ENCODE measurements around the gene B4GALT1.

DNA sequence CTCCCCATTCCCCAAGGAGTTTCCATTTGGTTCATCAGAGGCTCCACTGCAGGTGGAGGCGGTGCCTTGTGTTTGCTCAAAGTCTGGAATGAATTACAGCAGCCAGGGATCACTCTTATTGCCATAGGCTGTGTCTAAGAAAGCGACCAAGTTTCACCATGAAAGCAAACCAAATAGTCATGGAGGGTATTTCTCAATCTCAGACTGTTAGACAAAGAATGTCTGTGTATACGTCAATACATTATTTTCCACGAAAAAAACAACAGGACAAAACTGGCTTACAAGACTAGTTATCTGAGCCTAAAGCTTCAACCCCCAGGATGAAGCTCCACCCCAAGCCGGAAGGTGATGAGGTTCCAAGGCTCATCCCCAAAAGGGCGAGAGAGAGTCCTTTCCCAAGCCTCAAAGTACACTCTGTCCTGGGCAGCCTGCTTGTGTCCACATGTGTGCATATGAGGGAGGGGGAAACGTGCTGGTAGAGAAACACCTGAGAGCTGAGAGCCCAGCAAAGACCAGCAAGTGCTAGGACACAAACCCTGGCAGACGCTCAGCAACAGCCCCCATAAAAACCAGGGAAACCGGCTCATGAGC is 4.3 kb downstream of the B4GALT1 start:
- TF ChIP-seq CREB1 (CRISPR knock-in tag; IDR thresholded peaks at IDR 0.05), result no peak
- no peak for TF ChIP-seq HMGA2 (CRISPR knock-in tag; IDR thresholded peaks at IDR 0.05)
- no peak for TF ChIP-seq TP53 (CRISPR knock-in tag; IDR thresholded peaks at IDR 0.05)
- TF ChIP-seq, protein P1, sequence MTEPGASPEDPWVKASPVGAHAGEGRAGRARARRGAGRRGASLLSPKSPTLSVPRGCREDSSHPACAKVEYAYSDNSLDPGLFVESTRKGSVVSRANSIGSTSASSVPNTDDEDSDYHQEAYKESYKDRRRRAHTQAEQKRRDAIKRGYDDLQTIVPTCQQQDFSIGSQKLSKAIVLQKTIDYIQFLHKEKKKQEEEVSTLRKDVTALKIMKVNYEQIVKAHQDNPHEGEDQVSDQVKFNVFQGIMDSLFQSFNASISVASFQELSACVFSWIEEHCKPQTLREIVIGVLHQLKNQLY (CRISPR knock-in tag; IDR thresholded peaks at IDR 0.05), result no peak
- no peak for TF ChIP-seq GRHL2 (CRISPR knock-in tag; IDR thresholded peaks at IDR 0.05; ENCODE audit: insufficient replicate concordance, severe bottlenecking)
- TF ChIP-seq, protein P2, sequence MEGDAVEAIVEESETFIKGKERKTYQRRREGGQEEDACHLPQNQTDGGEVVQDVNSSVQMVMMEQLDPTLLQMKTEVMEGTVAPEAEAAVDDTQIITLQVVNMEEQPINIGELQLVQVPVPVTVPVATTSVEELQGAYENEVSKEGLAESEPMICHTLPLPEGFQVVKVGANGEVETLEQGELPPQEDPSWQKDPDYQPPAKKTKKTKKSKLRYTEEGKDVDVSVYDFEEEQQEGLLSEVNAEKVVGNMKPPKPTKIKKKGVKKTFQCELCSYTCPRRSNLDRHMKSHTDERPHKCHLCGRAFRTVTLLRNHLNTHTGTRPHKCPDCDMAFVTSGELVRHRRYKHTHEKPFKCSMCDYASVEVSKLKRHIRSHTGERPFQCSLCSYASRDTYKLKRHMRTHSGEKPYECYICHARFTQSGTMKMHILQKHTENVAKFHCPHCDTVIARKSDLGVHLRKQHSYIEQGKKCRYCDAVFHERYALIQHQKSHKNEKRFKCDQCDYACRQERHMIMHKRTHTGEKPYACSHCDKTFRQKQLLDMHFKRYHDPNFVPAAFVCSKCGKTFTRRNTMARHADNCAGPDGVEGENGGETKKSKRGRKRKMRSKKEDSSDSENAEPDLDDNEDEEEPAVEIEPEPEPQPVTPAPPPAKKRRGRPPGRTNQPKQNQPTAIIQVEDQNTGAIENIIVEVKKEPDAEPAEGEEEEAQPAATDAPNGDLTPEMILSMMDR (IDR thresholded peaks at IDR 0.05), result no peak
- TF ChIP-seq, protein P3, sequence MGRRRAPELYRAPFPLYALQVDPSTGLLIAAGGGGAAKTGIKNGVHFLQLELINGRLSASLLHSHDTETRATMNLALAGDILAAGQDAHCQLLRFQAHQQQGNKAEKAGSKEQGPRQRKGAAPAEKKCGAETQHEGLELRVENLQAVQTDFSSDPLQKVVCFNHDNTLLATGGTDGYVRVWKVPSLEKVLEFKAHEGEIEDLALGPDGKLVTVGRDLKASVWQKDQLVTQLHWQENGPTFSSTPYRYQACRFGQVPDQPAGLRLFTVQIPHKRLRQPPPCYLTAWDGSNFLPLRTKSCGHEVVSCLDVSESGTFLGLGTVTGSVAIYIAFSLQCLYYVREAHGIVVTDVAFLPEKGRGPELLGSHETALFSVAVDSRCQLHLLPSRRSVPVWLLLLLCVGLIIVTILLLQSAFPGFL (CRISPR knock-in tag; IDR thresholded peaks at IDR 0.05; ENCODE audit: borderline replicate concordance), result no peak
- TF ChIP-seq, protein P4, sequence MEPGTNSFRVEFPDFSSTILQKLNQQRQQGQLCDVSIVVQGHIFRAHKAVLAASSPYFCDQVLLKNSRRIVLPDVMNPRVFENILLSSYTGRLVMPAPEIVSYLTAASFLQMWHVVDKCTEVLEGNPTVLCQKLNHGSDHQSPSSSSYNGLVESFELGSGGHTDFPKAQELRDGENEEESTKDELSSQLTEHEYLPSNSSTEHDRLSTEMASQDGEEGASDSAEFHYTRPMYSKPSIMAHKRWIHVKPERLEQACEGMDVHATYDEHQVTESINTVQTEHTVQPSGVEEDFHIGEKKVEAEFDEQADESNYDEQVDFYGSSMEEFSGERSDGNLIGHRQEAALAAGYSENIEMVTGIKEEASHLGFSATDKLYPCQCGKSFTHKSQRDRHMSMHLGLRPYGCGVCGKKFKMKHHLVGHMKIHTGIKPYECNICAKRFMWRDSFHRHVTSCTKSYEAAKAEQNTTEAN (CRISPR knock-in tag; IDR thresholded peaks at IDR 0.05), result no peak
- TF ChIP-seq JAZF1 (CRISPR knock-in tag; IDR thresholded peaks at IDR 0.05), result no peak

Measured in WTC11 (cell line).